Endothelial cell (in vitro differentiated cells): Measurements from ENCODE around the gene MBTPS1. TPM values are rescaled to one million over a fixed set of nuclear protein-coding genes. Genes with fewer than 3 reads are reported as not detected.

Experiments
- DNase-seq: peaks from one replicate; pipeline ENCODE4 v3.0.0; 2021; ENCODE audit warnings: low spot score
- H3K27ac Mint-ChIP-seq: one replicate; pipeline ENCODE4 v1.8.0; 2021; ENCODE audit warnings: mixed read lengths, inconsistent platforms; ENCODE audit not compliant: unreplicated experiment
- H3K27me3 Mint-ChIP-seq: one replicate; pipeline ENCODE4 v1.8.0; 2021; ENCODE audit warnings: mild to moderate bottlenecking, moderate library complexity, mixed read lengths, inconsistent platforms; ENCODE audit not compliant: unreplicated experiment
- H3K36me3 Mint-ChIP-seq: one replicate; pipeline ENCODE4 v1.8.0; 2021; ENCODE audit warnings: mild to moderate bottlenecking, low read depth, mixed read lengths, inconsistent platforms; ENCODE audit not compliant: unreplicated experiment
- H3K4me1 Mint-ChIP-seq: one replicate; pipeline ENCODE4 v1.8.0; 2021; ENCODE audit warnings: mild to moderate bottlenecking, mixed read lengths, inconsistent platforms; ENCODE audit not compliant: unreplicated experiment
- H3K4me3 Mint-ChIP-seq: one replicate; pipeline ENCODE4 v1.8.0; 2021; ENCODE audit warnings: mild to moderate bottlenecking, mixed read lengths, inconsistent platforms; ENCODE audit not compliant: unreplicated experiment
- H3K9me3 Mint-ChIP-seq: one replicate; pipeline ENCODE4 v1.8.0; 2021; ENCODE audit warnings: mixed read lengths, inconsistent platforms; ENCODE audit not compliant: unreplicated experiment
- CTCF ChIP-seq: fragments of 200-600 bp; sonication (generic); IDR thresholded peaks from one replicate; pipeline ENCODE4 v1.5.0; 2021; ENCODE audit warnings: antibody characterized with exemption; ENCODE audit not compliant: unreplicated experiment
- total RNA-seq: library from RNA; stranded (reverse); fragmentation: NEBNext Ultra II Directional; extraction: Animal tissue kit (Norgen Biotek cat#: 25700); gene quantifications from one replicate; pipeline ENCODE4 v1.2.1, GENCODE V29; 2021; ENCODE audit not compliant: unreplicated experiment

Gene MBTPS1
- total RNA-seq, 1 donor from 2014 or later: 79.7 TPM

GRCh38 chr16:84065536-84066132 is 51.1 kb downstream of the MBTPS1 start:
- Mint-ChIP-seq H3K4me1 (no peaks in the 10 kb centered on the region), H3K4me3 (no peak overlapping the region), H3K27ac (no peak overlapping the region), H3K9me3 (no peaks in the 10 kb centered on the region), H3K27me3 (no peaks in the 10 kb centered on the region), H3K36me3 (peaks cover 33% of the 10 kb centered on the region)
- peak; percentile 54 for DNase-seq
- TF ChIP-seq CTCF: peak; percentile 69

- Mint-ChIP-seq H3K36me3 (peaks cover 37% of the 10 kb centered on the region), H3K9me3 (no peaks in the 10 kb centered on the region), H3K4me1 (no peaks in the 10 kb centered on the region), H3K27ac (no peak overlapping the region), H3K4me3 (no peak overlapping the region), H3K27me3 (no peaks in the 10 kb centered on the region)
- TF ChIP-seq CTCF: no peak
- no peak for DNase-seq
Measured at GRCh38 chr16:84063980-84064379, 52.8 kb downstream of the MBTPS1 start.

GRCh38 chr16:84062734-84063640 is 53.8 kb downstream of the MBTPS1 start:
- Mint-ChIP-seq H3K4me3 (peak overlapping the region; percentile 31), H3K4me1 (no peaks in the 10 kb centered on the region), H3K27me3 (no peaks in the 10 kb centered on the region), H3K36me3 (peaks cover 35% of the 10 kb centered on the region), H3K9me3 (no peaks in the 10 kb centered on the region), H3K27ac (peak overlapping the region; percentile 24)
- peak; percentile 86 for DNase-seq
- TF ChIP-seq CTCF: peak; percentile 94

GRCh38 chr16:84061236-84061819 is 55.4 kb downstream of the MBTPS1 start:
- no peaks in the 10 kb centered on the region for H3K4me1 Mint-ChIP-seq
- no peak overlapping the region for H3K27ac Mint-ChIP-seq
- peaks cover 36% of the 10 kb centered on the region for H3K36me3 Mint-ChIP-seq
- no peak for TF ChIP-seq CTCF
- H3K4me3 Mint-ChIP-seq: no peak overlapping the region
- DNase-seq: no peak
- H3K9me3 Mint-ChIP-seq: no peaks in the 10 kb centered on the region
- H3K27me3 Mint-ChIP-seq: no peaks in the 10 kb centered on the region
